Epithelial cell of prostate (primary cell): ENCODE results near the gene IL17C.
"Not testable (repeated sequence)": the region's sequence is repeated elsewhere in the genome, so short reads cannot be mapped to it uniquely, and the experiment has no call there.

Experiments used
- DNase-seq: peaks from one replicate; pipeline ENCODE4 v3.0.0-alpha.2; 2011; ENCODE audit warnings: low read depth, low spot score
- H3K27ac ChIP-seq: fragments of 450-650 bp; 2 replicates; pipeline ENCODE4 v1.5.1; 2017; ENCODE audit warnings: mild to moderate bottlenecking

Gene IL17C

DNA sequence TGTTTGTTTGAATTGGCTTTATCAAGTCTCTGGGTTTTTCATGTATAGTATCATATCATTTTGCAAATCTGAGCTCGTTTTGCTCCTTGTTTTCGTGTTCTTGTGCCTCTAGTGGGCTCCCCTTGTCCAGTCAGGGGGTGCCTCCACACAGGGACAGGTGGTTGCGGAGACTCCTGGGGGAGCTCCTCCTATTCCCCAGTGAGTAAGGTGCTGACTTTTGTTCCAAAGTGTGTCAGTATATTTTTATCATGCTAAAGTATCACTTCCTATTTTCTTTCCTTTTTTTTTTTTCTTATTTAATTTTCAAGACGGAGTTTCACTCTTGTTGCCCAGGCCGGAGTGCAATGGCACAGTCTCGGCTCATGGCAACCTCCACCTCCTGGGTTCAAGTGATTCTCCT, 30.3 kb upstream of the IL17C start:
- H3K27ac ChIP-seq = no peak overlapping the region
- no peak for DNase-seq

DNA sequence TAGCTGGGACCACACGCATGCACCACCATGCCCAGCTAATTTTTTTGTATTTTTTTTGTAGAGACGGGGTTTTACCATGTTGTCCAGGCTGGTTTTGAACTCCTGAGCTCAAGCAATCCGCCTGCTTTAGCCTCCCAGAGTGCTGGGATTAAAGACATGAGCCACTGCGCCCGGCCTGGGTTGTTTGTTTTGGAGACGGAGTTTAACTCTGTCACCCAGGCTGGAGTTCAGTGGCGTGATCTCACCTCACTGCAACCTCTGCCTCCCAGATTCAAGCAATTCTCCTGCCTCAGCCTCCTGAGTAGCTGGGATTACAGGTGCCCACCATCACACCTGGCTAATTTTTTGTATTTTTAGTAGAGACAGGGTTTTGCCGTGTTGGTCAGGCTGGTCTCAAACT, 28.9 kb upstream of the IL17C start:
- DNase-seq, H3K27ac ChIP-seq: not testable (repeated sequence)

DNA sequence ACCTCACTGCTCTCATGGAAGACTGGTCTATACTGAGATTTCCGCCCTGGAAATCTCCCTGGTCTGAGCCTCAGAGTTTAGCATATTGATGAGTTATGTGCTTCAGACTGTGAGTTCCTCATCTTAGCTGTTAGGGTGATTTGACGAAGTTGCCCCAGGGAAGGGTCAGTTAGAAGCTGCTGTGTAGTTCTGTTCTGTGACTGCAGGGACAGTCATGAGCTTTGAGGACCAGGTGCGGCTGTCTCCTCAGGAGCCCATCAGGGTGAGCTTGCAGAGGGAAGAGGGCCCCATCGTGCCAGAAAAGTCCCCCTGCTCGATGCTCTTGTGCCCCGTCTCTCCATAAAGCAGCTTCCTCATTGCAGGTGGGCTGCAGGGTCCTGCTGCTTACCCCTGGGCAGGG, 28.3 kb upstream of the IL17C start:
- no peak for DNase-seq
- no peak overlapping the region for H3K27ac ChIP-seq

DNA sequence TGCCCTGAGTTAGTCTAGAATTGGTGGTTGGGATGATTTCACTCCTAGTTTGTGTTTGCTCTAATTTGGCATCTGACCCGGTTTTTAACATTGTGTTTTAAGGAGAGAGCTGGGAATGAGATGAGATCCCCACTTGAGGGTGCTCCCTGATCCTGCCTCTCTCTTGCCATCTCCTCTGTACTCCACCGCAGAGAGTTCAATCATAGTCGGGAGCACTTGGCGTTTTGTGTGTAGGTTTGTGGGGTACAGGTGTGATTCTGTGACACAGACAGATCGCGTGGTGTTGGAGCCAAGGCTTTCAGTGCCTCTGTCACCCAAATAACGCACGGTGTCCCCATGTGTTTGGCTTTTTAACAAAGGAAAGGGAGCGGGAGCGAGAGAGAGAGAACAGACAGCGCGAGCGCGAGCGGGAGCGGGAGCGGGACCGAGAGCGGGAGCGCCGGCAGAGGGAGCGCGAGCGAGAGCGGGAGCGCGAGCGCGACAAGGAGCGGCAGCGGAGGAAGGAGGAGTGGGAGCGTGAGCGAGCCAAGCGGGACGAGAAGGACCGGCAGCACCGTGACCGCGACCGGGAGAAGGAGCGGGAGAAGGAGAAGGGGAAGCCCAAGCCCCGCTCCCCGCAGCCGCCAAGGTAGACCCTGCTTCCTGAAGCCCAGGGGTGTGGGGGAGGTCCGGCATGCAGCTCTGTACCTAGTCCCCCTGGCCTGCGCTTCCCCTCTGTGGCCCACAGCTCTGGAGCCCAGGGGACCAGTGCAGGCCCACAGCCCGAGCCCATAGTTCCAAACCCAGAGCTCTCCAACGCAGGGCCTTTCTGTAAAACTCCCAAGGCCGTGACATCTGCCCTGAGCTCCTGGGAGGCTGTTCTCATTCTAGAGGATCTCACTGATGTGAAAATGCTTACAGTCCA, 27.2 kb upstream of the IL17C start:
- no peak overlapping the region for H3K27ac ChIP-seq
- DNase-seq = no peak

DNA sequence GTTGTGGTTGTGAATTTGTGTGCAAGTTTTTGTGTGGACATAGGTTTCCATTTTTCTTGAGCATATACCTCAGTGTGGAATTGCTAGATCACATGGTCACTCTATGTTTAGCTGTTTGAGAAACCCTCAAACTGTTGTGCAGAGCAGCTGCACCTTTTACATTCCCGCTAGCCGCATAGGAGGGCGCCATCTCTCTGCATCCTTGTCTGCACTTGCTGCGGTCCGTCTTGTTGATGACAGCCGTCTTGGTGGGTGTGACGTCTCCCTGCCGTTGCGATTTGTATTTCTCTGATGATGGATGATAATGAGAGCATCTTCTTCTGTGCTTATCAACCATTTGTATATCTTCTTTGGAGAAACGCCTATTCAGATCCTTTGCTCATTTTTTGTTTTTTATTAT, 25.1 kb upstream of the IL17C start:
- no peak overlapping the region for H3K27ac ChIP-seq
- no peak for DNase-seq

DNA sequence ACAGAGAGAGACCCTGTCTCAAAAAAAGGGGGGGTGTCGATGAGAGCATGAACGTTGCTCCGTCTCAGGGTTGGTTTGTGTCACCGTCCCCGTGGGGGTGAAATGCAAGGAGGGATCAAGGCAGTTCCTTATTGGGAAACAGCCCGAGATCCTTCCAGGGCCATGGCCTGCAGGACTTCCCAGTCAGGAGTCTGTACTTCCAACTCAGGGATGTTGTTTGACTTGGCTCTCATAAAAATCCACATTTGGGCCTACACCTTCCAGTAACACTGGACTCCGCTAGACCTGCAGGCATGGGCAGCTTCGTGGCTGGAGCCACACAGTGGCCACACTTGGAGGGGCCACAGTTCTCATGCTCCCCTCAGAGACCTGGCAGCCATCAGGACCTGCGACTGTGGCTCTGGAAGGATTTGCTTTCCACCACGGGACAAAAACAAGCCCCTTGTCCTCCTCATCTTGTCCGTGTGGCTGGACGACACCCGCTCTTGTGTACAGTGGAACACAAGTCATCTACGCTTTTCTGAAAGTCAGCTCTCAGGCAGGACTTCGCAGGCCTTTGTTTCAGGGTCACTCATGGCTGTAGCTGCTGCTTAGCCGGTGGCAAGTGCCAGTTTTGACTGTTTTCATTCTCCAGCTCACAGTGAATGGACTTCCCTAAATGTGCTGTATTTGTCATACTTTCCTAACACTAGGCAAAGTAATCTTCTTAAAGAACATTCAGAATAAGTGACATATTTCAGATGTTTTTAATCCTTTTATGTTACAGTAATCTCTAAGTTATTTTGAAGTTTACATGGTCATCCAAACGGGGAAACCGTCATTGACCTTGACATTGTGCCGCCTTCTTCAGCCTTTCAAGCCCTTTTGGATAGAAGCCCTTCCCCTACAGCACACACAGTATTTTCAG, 24.2 kb upstream of the IL17C start:
- H3K27ac ChIP-seq = no peak overlapping the region
- no peak for DNase-seq

DNA sequence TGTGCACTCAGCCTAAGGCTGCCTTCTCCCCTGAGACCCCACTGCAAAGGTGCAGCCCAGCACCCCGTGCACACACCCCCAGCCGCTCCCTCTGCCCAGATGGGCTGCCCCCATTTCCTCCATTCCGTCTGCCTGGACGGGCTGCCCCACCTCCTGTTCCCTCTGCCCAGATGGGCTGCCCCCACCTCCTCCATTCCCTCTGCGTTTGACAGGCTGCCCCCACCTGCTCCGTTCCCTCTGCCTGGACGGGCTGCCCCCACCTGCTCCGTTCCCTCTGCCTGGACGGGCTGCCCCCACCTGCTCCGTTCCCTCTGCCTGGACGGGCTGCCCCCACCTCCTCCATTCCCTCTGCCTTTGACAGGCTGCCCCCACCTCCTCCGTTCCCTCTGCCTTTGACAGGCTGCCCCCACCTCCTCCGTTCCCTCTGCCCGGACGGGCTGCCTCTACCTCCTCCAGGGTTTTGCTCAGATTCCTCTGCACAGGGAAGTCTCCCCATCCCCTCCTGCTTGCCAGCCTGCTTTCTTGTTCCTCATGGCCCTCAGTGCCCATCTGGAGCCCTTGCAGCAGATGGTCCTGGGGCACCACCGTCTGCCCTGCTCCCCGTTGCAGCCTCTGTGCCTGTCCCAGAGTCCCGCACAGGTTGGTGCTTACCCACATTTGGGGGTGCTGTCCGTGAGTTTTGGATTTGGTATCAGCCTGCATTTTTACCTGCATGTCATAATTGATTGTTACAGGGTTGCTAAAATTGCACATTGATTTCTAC, 23.4 kb upstream of the IL17C start:
- no peak overlapping the region for H3K27ac ChIP-seq
- no peak for DNase-seq

DNA sequence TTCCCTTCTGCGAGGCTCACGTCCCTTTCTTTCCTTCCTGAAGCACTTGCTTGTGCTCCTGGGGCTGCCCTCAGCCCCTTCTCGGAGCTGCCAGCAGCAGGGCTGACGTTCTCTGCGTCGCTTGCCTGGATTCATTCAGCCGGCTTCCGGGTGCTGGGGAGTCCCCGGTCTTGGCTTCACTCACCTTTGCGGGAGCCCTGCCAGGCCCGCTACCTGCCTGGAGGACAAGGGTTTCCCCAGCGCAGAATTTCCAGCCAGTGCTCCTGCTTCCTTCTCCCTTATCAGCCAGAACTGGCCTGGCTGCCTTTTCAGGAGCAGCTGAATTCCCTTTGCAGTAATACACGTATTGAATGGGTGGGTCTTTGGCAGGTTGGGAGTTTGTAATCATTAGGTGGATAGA, 22.1 kb upstream of the IL17C start:
- H3K27ac ChIP-seq = no peak overlapping the region
- peak; percentile 20 for DNase-seq

DNA sequence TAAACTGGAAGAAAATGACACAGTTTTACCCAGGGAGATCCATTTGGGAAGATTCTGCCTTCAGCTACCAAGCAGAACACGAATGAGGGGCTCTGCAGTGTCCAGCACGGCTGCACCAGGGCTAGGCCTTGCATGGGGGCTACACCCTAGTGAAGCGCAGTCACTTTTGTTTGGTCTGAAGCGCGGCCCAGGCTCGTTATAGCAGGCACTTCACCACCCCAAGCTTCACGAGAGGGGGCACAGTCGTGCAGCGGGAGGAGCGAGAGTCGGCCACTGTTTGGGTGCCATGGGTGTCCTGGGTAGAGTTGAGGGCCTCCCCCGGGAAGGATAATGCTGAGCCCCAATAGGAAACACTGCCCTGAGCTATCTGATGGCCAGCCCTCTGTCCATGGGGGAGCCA, 21.6 kb upstream of the IL17C start:
- no peak for DNase-seq
- H3K27ac ChIP-seq = no peak overlapping the region

DNA sequence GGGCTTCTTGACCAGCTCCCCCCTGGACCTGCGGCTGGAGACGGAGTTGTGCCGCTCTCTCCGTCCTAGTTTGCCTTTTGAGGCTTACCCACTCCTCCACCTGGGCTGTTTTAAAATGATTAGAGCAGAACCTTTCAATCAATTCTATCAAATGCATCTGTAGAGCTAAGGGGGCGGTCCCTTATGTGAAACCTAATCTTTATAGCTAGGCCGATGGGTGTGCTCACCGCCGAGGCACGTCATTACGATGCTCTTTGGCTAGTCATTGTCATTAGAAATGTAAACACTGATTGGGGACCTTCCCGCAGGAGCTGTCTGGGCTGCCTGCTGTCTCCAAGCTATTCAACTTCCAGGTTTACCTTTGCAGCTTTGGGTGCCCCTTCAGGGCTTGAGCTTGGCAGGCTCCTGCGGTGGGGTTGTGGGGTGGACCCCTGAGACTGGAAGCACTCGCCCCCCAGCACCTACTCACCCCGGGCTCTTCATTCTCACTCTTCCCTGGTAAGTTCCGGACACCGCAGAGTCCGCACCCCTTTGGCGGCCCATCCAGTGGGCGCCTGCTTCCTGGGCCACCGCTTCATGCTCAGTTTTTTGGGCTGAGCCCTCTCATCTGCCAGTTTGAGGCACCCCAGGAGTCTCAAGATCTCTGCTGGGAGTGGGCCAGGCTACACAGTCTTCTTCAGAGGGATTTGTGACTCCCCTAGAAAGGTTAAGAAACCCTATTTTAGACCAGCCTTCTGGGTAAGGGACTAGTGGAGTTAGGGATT, 20.9 kb upstream of the IL17C start:
- DNase-seq = no peak
- no peak overlapping the region for H3K27ac ChIP-seq

DNA sequence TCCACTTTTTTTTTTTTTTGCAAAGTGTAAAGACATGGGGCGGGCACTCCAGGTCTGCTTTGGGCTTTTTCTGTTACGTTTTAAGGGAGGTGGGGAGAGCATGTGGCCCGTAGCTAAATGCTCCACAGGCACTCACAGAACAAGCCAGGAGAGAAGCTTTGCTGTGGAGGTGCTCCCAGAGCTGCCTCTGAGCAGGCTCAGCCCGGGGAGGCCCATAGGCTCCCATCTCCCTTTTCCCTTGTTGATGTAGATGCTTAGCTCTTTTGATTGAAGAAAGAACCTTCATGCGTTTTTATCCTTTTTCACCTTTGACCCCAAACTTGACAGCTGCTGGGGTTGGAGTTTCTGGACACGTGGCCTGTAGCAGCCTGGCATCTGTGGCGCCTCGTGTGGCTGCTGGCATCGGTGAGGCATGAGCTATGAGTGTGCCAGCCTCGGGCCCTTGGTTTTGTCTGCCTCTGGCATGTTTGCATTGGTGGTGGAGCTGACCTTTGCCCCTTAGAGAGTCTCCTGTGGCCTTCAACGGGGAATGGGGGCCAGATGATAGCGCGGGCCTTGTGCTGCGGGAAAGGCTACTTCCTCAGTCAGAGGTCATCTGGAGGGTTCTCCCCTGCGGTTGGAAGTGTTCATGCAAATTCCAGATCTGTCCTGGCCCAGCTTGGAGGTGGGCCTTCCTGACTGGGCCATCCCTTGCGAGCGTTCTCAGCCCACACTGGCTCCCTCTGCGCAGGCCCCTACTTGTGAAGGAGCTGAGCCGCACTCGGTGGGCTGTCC, 20.0 kb upstream of the IL17C start:
- H3K27ac ChIP-seq = no peak overlapping the region
- DNase-seq = no peak

DNA sequence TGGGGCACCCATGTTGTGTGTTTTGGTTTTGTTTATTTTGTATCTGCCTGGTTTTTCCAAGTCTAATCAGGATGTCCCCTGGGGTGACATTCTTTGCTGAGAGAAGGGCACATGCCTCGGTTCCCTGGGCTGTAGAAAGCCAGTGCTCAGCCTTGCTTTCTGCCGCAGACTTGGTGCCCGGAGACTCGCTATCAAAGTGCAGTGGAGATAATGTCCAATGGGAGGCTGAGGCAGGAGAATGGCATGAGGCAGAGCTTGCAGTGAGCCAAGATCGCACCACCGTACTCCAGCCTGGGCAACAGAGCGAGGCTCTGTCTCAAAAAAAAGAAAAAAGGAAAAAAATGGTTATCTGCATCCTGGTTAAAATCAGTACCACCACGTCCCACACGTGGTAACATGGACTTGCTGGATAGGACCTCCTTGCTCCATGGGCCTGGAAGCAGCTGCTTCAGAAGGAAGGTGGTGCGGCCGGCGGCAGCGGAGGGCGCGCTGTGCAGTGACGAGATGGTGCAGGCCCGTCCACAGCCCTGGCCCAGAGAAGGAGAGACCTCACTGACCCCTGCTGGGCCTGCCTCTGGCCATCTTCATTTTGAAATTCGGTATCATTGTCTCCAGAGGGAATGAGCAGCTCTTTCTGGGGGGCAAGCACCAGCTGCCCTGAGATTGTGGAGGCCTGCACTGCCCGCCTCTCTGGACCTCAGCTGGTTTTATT, 19.3 kb upstream of the IL17C start:
- H3K27ac ChIP-seq = no peak overlapping the region
- no peak for DNase-seq

DNA sequence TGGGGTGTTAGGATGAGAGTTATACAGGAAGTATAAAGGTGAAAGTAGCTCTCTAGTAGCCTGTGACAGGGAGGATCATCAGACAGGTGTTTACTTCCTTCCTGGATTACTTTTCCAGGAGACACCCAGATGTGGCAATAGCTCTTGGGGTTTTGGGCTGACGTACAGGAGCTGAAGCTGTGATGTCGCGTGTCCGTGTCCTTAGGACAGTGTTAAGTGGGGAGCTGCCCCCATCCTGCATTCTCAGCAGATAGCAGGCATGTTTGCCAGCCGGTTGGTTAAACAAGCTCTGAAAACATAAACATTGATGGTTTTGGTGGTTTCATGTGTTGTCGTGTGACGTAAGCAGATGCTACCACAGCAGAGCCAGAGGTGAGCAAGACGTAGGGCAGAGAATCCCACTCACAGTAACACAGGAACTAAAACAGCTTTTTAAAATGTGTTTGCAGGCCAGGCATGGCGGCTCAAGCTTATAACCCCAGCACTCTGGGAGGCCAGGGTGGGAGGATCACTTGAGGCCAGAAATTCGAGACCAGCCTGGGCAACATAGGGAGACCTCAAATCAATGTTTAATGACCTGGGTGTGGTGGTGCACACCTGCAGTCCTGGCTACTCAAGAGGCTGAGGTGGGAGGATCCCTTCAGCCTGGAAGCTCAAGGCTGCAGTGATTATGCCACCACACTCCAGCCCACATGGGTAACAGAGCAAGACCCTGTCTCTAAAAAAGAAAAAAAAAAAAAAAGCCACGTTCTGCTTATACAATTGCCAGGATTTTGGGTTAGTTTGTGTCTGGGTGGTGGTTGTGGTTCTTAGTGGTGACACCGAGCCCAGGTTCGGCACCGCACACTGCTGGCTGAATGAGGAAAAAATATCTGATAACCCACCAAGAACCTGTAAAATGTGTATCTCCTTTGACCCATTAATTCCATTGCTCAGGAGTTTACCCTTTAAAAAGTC, 18.2 kb upstream of the IL17C start:
- no peak for DNase-seq

DNA sequence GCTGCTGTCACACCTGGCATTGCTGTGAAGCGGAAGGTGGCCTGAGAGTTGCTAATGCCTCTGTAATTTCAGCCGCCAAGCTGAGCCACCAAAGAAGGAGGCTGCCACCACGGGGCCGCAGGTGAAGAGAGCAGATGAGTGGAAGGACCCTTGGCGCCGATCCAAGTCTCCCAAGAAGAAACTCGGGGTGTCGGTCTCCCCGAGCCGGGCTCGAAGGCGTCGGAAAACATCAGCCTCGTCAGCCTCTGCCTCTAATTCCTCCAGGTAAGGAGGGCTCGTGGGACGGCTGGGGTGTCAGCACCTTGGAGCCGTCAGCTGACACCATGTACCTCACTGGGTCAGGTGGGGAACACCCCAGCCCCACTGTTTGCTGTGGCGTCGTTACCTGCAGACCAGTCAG, 16.2 kb upstream of the IL17C start:
- H3K27ac ChIP-seq = no peak overlapping the region
- DNase-seq = no peak

More for the DNA sequence above, 18.2 kb upstream of the IL17C start:
- no peak overlapping the region for H3K27ac ChIP-seq

DNA sequence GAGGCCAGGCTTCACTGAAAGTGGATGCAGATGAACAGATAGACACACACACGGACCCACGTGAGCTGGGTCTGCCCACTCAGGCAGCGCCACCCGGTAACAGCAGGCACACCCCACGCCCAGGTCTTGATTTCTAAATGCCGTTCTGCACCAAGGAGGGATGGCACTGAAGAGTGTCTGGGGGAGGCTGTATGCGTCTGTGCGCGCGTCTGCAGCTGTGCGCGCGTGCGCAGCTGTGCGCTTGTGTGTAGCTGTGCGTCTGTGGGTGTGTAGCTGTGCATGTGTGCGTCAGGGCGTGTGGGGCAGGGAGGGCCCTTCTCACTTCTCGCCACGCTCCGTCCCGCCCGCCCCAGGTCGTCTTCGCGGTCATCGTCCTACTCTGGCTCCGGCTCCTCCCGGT, 15.5 kb upstream of the IL17C start:
- no peak overlapping the region for H3K27ac ChIP-seq
- DNase-seq = no peak

DNA sequence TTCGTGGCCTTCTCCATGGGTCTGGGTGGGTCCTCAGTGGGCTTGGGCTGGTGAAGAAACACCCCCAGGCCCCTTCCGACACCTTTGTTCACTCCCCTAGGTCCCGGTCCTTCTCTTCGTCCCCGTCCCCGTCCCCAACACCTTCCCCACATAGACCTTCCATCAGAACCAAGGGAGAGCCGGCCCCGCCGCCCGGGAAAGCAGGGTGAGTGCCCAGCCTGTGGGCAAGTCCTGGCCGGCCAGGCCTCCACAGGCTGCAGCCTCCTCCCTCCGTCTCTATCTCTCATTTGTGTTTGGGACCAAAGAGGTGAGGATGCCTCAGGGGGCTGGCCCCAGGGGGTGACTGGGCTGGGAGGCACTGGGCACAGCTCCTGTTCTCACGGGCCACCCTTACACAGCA, 14.5 kb upstream of the IL17C start:
- no peak for DNase-seq
- H3K27ac ChIP-seq = no peak overlapping the region

DNA sequence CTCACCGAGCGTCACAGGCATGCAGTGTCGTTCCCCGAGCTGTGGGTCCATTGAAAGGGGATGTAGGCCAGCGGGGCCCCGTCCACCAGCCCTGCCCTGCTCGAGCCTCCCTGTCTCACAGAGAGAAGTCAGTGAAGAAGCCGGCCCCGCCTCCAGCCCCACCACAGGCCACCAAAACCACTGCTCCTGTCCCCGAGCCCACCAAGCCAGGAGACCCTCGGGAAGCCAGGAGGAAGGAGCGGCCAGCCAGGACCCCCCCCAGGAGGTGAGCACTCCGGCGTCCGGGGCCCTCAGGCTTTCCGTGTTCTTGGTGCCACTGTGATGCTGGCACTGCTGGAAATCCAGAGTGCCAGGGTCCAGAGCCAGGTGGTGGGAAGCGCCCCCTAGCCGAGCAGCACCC, 13.9 kb upstream of the IL17C start:
- no peak for DNase-seq
- H3K27ac ChIP-seq = no peak overlapping the region
